Keratinocyte (primary cell): Measurements from ENCODE around the gene ECI1.
"Not testable (repeated sequence)": the region's sequence is repeated elsewhere in the genome, so short reads cannot be mapped to it uniquely, and the experiment has no call there.

Experiments used
- CTCF ChIP-seq, 3 experiments: IDR thresholded peaks in 1 of 3; conservative IDR thresholded peaks in 1 of 3; optimal IDR thresholded peaks in 1 of 3; 2 replicates in 2 of 3; 3 replicates in 1 of 3; pipeline versions ENCODE3 to v1.5.1; 2011; ENCODE audit warnings: low read length in 3 of 3, mild to moderate bottlenecking in 3 of 3, moderate library complexity in 2 of 3, control low read depth in 1 of 3, inconsistent platforms in 1 of 3; ENCODE audit not compliant: insufficient read depth in 2 of 3; ENCODE audit errors: extremely low read depth in 1 of 3
- EZH2 ChIP-seq: IDR thresholded peaks from one replicate; pipeline ENCODE4 v1.6.1; 2012; ENCODE audit warnings: inconsistent platforms, mild to moderate bottlenecking, low read length, moderate library complexity

- TF ChIP-seq CTCF (optimal IDR thresholded peaks at IDR 0.05 in 1 of 3, IDR thresholded peaks at IDR 0.05 in 1 of 3, conservative IDR thresholded peaks at IDR 0.05 in 1 of 3; ENCODE audit: extremely low read depth in 1 of 3, insufficient read depth in 2 of 3, low read length in 3 of 3); EZH2: not testable (repeated sequence)
Observed at GRCh38 chr16:2240331-2240730, 11.1 kb downstream of the ECI1 start.
